Fibroblast of lung (primary cell): ENCODE results near the gene ETFB. TPM values are rescaled to one million over a fixed set of nuclear protein-coding genes. Genes with fewer than 3 reads are reported as not detected.
A peak's percentile ranks its signal among the peaks of the same experiment; 100 is the strongest.
"Not testable (repeated sequence)": the region's sequence is repeated elsewhere in the genome, so short reads cannot be mapped to it uniquely, and the experiment has no call there.

ENCODE experiments used
- DNase-seq, 2 donors: peaks; one replicate each; pipeline versions ENCODE4 v3.0.0 to v3.0.0-alpha.2; 2010; ENCODE audit warnings: low read depth in 2 of 2
- H2AFZ ChIP-seq: 2 replicates; pipeline ENCODE4 v1.5.1; 2012; ENCODE audit warnings: low read length, control low read depth, inconsistent platforms
- H3K27ac ChIP-seq: 2 replicates; pipeline ENCODE4 v1.5.1; 2011; ENCODE audit warnings: low read length, control low read depth; ENCODE audit not compliant: insufficient read depth
- H3K27me3 ChIP-seq: 2 replicates; pipeline ENCODE4 v1.5.1; 2011; ENCODE audit warnings: mild to moderate bottlenecking, low read length; ENCODE audit not compliant: control insufficient read depth, insufficient read depth
- H3K36me3 ChIP-seq: 2 replicates; pipeline ENCODE4 v1.5.1; 2011; ENCODE audit warnings: low read length; ENCODE audit not compliant: control insufficient read depth, insufficient read depth
- H3K4me1 ChIP-seq: 2 replicates; pipeline ENCODE4 v1.5.1; 2011; ENCODE audit warnings: low read length; ENCODE audit not compliant: control insufficient read depth, insufficient read depth; ENCODE audit errors: extremely low read depth
- H3K4me2 ChIP-seq: 2 replicates; pipeline ENCODE4 v1.5.1; 2011; ENCODE audit warnings: low read length, control low read depth; ENCODE audit not compliant: insufficient read depth; ENCODE audit errors: extremely low read depth
- H3K4me3 ChIP-seq, 4 experiments: fragments of 200-600 bp in 1 of 4; sonication (generic) in 1 of 4; replicated peaks in 1 of 4; 2 replicates each; pipeline ENCODE4 v1.5.1; 2011 to 2016; ENCODE audit warnings: low read length in 4 of 4, low read depth in 3 of 4, mild to moderate bottlenecking in 3 of 4, control low read depth in 2 of 4, inconsistent platforms in 1 of 4, mixed read lengths in 1 of 4; ENCODE audit not compliant: insufficient read depth in 1 of 4; ENCODE audit errors: control extremely low read depth in 1 of 4
- H3K79me2 ChIP-seq: 2 replicates; pipeline ENCODE4 v1.5.1; 2012; ENCODE audit warnings: mild to moderate bottlenecking, low read length, inconsistent platforms; ENCODE audit not compliant: control insufficient read depth, insufficient read depth
- H3K9ac ChIP-seq: 2 replicates; pipeline ENCODE4 v1.5.1; 2011; ENCODE audit warnings: mild to moderate bottlenecking, low read length, control low read depth; ENCODE audit not compliant: insufficient read depth
- H3K9me3 ChIP-seq: 2 replicates; pipeline ENCODE4 v1.5.1; 2012; ENCODE audit warnings: low read depth, low read length; ENCODE audit not compliant: control insufficient read depth, insufficient read depth
- H4K20me1 ChIP-seq: 2 replicates; pipeline ENCODE4 v1.5.1; 2011; ENCODE audit warnings: low read length; ENCODE audit not compliant: control insufficient read depth, insufficient read depth; ENCODE audit errors: extremely low read depth
- EZH2 ChIP-seq: IDR thresholded peaks from 2 replicates; pipeline ENCODE4 v1.5.1; 2012; ENCODE audit warnings: low read length, control low read depth, mild to moderate bottlenecking; ENCODE audit errors: missing control alignments
- polyA plus RNA-seq, 2 donors: library from polyadenylated mRNA; depleted of rRNA in 1 of 2; stranded (reverse) in 1 of 2; unstranded in 1 of 2; fragments of >200 nt; gene quantifications; 2 replicates each; pipeline ENCODE4 v1.2.1, GENCODE V29; 2011 to 2012; ENCODE audit warnings: missing spikeins in 1 of 2
- total RNA-seq: library from RNA; depleted of rRNA; stranded (reverse); fragments of >200 nt; gene quantifications from 2 replicates; pipeline ENCODE4 v1.2.1, GENCODE V29; 2014
- TF ChIP-seq, protein P1 (sequence below), 2 donors: IDR thresholded peaks in 1 of 2; conservative IDR thresholded peaks in 1 of 2; 1 replicate in 1 of 2; 2 replicates in 1 of 2; pipeline ENCODE4 v1.5.1; 2011 to 2012; ENCODE audit warnings: low read length in 2 of 2, control low read depth in 1 of 2, inconsistent platforms in 1 of 2, low read depth in 1 of 2, mild to moderate bottlenecking in 1 of 2

Gene ETFB
- total and polyA plus RNA-seq, 2 donors (not counting 1 experiment from before 2014, with no cell fraction given): 84.4 to 123 TPM

DNA sequence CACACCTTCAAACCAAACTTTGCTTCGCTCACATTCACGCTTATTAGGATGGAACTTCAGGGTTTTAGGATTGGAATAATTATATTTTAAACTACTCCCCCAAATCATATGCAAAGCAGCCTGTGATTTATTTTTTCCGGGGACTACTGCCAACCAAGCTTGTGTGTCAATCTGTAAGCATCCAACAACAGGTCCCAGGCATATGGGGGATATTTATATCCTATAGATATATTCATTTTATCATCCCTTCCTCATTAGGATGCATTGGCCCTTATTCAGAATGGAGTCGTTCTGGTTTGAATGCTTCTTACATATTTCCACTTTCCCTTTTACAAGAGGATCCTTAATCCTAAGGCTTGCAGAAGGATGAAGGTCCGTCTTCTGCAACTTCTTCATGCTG, 33.0 kb upstream of the ETFB start:
- Histone ChIP-seq H3K4me1 (peaks cover 6% of the 10 kb centered on the region), H4K20me1 (no peaks in the 10 kb centered on the region), H3K4me2 (no peak overlapping the region), H3K9me3 (no peaks in the 10 kb centered on the region), H3K9ac (no peak overlapping the region), H3K36me3 (no peaks in the 10 kb centered on the region), H3K27ac (no peak overlapping the region), H2AFZ (no peak overlapping the region), H3K27me3 (no peaks in the 10 kb centered on the region), H3K4me3 (no peak overlapping the region), H3K79me2 (no peaks in the 10 kb centered on the region)
- no peak for TF ChIP-seq EZH2
- no peak for DNase-seq

DNA sequence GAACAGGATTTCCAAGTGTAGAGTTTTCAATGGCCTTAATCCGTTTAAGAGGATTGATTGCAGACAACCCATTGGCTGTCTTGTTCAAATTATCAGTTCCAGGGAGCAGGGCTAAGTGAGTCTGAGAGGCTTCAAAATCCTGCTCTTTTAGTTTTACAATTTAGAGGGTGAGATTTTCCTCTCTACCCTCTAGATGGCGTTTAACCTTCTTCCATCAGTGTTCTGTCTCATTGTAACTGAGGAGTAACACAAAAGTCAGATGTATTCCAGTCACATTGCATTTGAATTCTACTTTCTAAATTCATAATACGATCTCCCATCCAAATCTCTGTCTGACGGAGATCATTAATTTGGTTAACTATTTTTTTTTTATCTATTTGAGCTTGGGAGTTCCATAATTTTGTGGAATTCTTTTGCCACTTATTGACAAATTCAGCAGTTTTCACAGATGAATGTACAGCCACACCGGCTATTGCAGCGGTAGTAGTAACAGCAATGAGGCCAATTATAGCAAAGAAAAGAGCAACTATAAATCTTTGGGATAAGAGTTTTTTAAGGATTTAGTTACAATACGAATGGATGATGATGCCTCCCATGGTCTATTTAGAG, 32.0 kb upstream of the ETFB start:
- H4K20me1 ChIP-seq: no peaks in the 10 kb centered on the region
- H3K4me1 ChIP-seq: peaks cover 6% of the 10 kb centered on the region
- no peaks in the 10 kb centered on the region for H3K27me3 ChIP-seq
- peak; percentile 6 to 29 for DNase-seq
- no peak overlapping the region for H3K9ac ChIP-seq
- no peaks in the 10 kb centered on the region for H3K36me3 ChIP-seq
- no peaks in the 10 kb centered on the region for H3K9me3 ChIP-seq
- H3K4me2 ChIP-seq: no peak overlapping the region
- TF ChIP-seq EZH2: no peak
- TF ChIP-seq, protein P1, sequence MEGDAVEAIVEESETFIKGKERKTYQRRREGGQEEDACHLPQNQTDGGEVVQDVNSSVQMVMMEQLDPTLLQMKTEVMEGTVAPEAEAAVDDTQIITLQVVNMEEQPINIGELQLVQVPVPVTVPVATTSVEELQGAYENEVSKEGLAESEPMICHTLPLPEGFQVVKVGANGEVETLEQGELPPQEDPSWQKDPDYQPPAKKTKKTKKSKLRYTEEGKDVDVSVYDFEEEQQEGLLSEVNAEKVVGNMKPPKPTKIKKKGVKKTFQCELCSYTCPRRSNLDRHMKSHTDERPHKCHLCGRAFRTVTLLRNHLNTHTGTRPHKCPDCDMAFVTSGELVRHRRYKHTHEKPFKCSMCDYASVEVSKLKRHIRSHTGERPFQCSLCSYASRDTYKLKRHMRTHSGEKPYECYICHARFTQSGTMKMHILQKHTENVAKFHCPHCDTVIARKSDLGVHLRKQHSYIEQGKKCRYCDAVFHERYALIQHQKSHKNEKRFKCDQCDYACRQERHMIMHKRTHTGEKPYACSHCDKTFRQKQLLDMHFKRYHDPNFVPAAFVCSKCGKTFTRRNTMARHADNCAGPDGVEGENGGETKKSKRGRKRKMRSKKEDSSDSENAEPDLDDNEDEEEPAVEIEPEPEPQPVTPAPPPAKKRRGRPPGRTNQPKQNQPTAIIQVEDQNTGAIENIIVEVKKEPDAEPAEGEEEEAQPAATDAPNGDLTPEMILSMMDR (conservative IDR thresholded peaks at IDR 0.05 in 1 of 2, IDR thresholded peaks at IDR 0.05 in 1 of 2; ENCODE audit: low read depth in 1 of 2, low read length in 2 of 2): peak; percentile 54 to 59
- no peak overlapping the region for H3K27ac ChIP-seq
- H3K79me2 ChIP-seq: no peaks in the 10 kb centered on the region
- H2AFZ ChIP-seq: no peak overlapping the region
- H3K4me3 ChIP-seq: no peak overlapping the region

DNA sequence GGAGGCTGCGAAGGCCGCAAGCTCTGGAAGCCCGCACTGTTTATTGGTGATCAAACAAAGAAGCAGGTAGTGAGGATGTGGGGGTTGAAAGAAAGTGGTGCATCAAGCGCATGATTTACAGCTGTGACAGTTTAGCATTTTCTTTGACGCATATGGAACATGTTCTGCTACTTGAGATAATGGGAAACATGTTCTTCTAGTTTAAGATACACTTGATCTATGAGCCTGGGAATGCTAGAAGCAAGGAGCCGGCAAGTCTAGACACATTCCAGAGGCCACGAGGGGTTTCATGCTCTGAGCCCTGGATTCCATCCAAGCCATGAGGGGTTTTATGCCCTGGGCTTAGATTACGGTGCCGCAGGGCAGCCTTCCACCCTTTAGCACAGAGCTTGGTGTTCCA, 31.3 kb upstream of the ETFB start:
- not testable (repeated sequence) for H3K9ac ChIP-seq, H4K20me1 ChIP-seq, H3K9me3 ChIP-seq, H3K4me3 ChIP-seq, H3K27me3 ChIP-seq, H3K79me2 ChIP-seq, H3K27ac ChIP-seq, H2AFZ ChIP-seq, H3K4me2 ChIP-seq, H3K4me1 ChIP-seq, DNase-seq, H3K36me3 ChIP-seq

DNA sequence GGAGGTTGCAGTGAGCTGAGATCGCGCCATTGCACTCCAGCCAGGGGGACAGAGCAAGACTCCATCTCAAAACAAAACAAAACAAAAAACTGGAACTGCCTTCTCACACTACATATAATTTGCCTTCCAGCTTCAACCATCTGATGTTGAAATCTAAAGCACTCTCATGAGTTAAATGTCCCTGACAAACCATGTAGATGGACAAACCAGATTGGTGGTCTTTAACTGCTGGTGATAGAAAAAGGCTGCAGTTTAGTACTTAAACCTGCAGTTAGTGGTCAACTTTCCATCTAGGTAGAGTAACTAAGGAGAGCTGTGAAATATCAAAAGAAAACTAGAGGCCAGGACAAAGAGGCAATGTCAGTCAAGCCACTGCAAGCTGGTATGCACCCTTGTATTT, 30.0 kb upstream of the ETFB start:
- H3K4me3 ChIP-seq: no peak overlapping the region

More for the DNA sequence above, 30.0 kb upstream of the ETFB start:
- DNase-seq: no peak
- peaks cover 6% of the 10 kb centered on the region for H3K4me1 ChIP-seq
- H3K36me3 ChIP-seq: no peaks in the 10 kb centered on the region
- no peaks in the 10 kb centered on the region for H3K79me2 ChIP-seq
- no peaks in the 10 kb centered on the region for H3K9me3 ChIP-seq
- H4K20me1 ChIP-seq: no peaks in the 10 kb centered on the region
- H3K9ac ChIP-seq: no peak overlapping the region
- no peak overlapping the region for H3K4me2 ChIP-seq
- H3K27ac ChIP-seq: no peak overlapping the region
- no peak for TF ChIP-seq EZH2
- TF ChIP-seq, protein P1 (conservative IDR thresholded peaks at IDR 0.05 in 1 of 2, IDR thresholded peaks at IDR 0.05 in 1 of 2; ENCODE audit: low read depth in 1 of 2, low read length in 2 of 2): no peak
- H3K27me3 ChIP-seq: no peaks in the 10 kb centered on the region
- H2AFZ ChIP-seq: no peak overlapping the region
